ENCODE results near the gene SAMD4B.
A peak's percentile ranks its signal among the peaks of the same experiment; 100 is the strongest.

Gene SAMD4B

DNA sequence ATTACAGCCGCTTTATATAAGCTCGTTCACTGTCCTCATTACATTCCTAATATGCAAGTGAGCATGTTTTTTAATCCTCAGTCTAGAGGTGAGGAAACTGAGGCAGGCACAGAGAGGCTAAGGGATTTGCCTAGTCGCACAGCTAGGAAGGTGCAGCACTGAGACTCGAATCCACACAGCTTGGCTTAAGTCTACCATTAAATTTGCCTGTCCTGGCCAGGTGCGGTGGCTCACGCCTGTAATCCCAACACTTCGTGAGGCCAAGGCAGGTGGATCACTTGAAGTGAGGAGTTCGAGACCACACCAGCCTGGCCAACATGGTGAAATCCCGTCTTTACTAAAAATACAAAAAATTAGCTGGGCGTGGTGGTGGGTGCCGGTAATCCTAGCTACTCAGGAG is 85.5 kb downstream of the SAMD4B start:
- no peak for DNase-seq (ENCODE audit: low read depth, low spot score)

DNA sequence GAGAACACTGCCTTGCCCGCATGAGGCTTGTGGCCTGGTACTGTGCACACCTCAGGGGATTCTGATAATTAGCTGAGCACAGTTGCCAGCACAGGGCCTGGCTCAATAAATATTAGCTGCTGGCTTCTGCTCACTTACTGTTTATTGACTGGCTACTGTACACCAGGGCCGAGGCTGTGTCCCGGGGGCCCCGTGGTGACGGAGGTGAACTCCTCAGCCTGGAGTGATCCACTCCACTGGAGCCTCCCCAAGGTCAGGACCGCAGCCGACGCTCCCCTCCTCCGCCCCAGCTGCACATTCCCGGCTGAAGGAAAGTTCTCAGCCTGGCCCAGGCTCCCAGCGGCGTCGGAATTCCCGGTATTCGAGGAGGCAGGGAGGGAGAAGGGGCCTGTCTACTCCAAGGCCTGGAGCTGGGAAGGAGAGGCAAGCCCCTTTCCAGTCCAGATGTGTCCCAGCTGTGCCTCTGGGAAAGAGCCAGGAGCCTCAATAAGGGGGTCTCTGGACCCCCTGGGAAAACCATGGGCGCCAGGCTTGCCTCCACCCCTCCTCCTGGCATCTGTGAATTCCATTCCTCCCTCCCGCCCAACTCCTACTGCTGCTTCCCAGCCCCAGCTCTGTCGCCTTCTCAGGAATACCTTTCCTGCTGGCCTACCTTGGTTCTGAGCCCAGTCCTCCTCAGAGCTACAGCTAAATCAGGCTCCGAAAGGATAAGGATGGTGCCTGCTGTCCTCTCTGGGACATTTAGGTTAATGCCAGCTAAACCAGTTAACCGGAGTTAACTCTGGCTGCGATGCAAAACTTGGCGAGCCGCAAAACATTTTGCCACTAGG is 86.3 kb downstream of the SAMD4B start:
- DNase-seq (ENCODE audit: low read depth, low spot score), result no peak

- peak; percentile 53 for DNase-seq (ENCODE audit: low read depth, low spot score)
Observed at GRCh38 chr19:39430675-39431593, 88.7 kb downstream of the SAMD4B start.

DNA sequence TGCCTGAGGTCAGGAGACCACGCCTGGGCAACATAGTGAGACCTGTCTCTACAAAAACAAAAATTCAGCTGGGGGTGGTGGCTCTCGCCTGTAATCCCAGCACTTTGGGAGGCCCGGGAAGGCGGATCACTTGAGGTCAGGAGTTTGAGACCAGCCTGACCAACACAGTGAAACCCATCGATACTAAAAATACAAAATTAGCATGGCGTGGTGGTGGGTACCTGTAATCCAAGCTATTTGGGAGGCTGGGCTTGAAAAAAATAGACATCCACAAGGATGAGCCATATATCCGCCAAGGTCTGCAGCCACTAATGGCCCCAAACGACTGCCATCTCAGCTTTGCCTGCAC is 90.4 kb downstream of the SAMD4B start:
- no peak for DNase-seq (ENCODE audit: low read depth, low spot score)

DNA sequence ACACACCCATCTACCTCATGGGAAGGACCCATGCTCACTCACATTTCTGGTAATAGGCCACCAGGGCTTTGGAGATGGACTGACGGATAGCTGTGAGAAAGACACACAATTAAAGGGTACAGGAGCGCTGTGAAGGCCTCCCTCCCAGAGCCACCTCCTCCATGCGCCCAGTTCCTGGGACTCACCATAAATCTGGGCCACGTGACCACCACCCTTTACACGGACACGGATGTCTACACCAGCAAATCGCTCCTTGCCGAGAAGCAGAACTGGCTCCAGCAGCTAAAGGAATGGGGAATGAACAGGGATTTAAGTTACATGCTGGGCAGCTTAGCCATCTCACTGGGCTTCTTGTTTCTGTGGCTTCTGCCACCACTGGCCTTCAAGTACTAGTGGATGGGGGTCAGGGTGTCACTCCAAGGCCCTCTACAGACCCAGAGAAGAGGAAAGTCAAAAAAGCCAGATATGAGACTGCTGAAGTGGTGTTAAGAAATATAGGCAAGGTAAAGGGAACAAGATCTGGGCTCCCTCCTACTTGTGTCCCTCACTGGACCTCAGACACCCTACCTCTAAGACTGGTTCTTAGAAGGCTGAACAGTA is 91.4 kb downstream of the SAMD4B start:
- DNase-seq (ENCODE audit: low read depth, low spot score), result no peak

DNA sequence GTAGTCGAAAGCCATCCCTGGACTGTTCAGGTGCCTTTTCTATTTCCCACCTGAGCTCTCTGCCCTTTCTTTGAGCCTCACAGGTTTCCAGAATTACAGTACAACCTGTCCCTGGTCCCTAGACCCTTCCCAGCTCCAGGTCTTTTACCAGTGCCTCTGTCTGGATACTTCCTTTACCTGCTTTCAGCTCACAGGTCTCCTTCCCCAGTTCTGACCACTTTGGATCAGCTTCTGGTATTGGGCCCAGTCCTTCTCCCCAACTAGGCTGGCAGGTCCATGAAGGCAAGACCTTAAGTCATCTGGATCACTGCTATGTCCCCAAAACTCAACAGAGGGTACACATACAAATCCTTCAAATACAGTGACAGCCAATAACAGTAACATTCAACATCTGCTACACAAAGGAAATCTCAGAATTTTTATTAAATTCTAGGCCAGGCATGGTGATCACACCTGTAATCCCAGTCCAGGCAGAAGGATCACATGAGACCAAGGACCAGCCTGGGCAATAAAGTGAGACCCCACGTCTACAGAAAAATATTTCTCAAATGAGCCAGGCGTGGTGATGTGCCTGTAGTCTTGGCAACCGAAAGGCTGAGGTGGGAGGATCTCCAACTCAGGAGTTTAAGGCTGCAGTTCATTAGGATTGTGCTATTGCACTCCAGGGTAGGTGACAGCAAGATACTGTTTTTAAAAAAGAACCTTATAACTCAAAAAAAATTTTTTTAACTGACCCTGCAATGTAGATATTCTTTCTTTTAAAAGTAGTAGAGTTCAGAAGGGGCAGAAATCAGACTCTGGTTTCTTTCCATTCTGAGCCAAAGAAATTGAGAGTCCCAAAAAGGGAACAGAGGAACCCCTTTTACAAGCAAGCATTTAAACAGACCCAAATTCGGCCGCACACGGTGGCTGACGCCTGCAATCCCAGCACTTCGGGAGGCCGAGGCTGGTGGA is 92.2 kb downstream of the SAMD4B start:
- DNase-seq (ENCODE audit: low read depth, low spot score), result no peak

Data from activated CD4-positive, CD25-positive, alpha-beta regulatory T cell treated with anti-CD3 and anti-CD28 coated beads, Interleukin-2, amount 50 U/mL, for 16 hours (primary cell).